ENCODE measurements around the gene GGTA1. TPM values are rescaled to one million over a fixed set of nuclear protein-coding genes. Genes with fewer than 3 reads are reported as not detected.

The GGTA1 gene
- total and polyA plus RNA-seq, 2 experiments from 2014 or later = 0.16 TPM; not detected in 1

DNA sequence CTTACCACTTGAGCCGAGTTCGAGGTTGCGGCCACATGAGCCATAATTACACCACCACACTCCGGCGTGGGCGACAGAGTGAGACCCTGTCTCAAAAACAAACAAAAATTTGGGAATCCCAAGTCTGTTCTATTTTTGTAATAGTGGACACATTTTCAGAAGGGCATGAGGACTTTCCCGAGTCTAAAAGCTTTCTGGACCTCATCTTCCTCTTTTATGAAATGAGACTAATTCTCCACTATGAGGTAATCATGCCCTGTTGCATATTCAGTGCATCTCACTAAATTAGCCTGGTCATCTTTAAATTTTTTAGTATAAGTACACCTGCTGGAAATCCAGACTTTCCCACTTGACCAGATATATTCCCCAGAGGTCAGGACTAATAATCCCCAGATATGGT, 55.7 kb downstream of the GGTA1 start:
- TF ChIP-seq POLR2AphosphoS5 (IDR thresholded peaks at IDR 0.05; ENCODE audit: low read depth) = no peak
- TF ChIP-seq, protein P1, sequence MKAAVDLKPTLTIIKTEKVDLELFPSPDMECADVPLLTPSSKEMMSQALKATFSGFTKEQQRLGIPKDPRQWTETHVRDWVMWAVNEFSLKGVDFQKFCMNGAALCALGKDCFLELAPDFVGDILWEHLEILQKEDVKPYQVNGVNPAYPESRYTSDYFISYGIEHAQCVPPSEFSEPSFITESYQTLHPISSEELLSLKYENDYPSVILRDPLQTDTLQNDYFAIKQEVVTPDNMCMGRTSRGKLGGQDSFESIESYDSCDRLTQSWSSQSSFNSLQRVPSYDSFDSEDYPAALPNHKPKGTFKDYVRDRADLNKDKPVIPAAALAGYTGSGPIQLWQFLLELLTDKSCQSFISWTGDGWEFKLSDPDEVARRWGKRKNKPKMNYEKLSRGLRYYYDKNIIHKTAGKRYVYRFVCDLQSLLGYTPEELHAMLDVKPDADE (IDR thresholded peaks at IDR 0.05) = no peak
- TF ChIP-seq NANOG (IDR thresholded peaks at IDR 0.05; ENCODE audit: borderline replicate concordance) = no peak
- H3K27me3 ChIP-seq (ENCODE audit: insufficient read depth) = no peaks in the 10 kb centered on the region
- Mint-ChIP-seq H3K4me3 (no peak overlapping the region), H3K27ac (no peak overlapping the region), H3K36me3 (ENCODE audit: low read depth) (no peaks in the 10 kb centered on the region), H3K4me1 (no peaks in the 10 kb centered on the region), H3K9me3 (no peaks in the 10 kb centered on the region), H3K27me3 (ENCODE audit: insufficient read depth, low read depth, poor library complexity) (no peaks in the 10 kb centered on the region)
- no peak overlapping the region for H3K4me3 ChIP-seq
- no peaks in the 10 kb centered on the region for H3K79me2 ChIP-seq (replicated peaks; ENCODE audit: insufficient read depth)
- H3K36me3 ChIP-seq (ENCODE audit: insufficient read depth) = no peaks in the 10 kb centered on the region
- H2AFZ ChIP-seq = no peak overlapping the region
- ATAC-seq = no peak
- no peak overlapping the region for H3K27ac ChIP-seq (ENCODE audit: low read depth)
- DNase-seq (ENCODE audit: low spot score) = no peak
- no peaks in the 10 kb centered on the region for H3K9me2 ChIP-seq (ENCODE audit: insufficient read depth)
- no peak overlapping the region for H3K4me2 ChIP-seq
- H3F3A ChIP-seq (replicated peaks; ENCODE audit: low read depth) = no peaks in the 10 kb centered on the region
- H4K20me1 ChIP-seq (replicated peaks; ENCODE audit: insufficient read depth) = no peaks in the 10 kb centered on the region
- no peaks in the 10 kb centered on the region for H3K4me1 ChIP-seq (ENCODE audit: insufficient read depth)

- Mint-ChIP-seq H3K4me1 (no peaks in the 10 kb centered on the region), H3K4me3 (no peak overlapping the region), H3K9me3 (no peaks in the 10 kb centered on the region), H3K36me3 (ENCODE audit: low read depth) (no peaks in the 10 kb centered on the region), H3K27me3 (ENCODE audit: insufficient read depth, low read depth, poor library complexity) (no peaks in the 10 kb centered on the region), H3K27ac (no peak overlapping the region)
- TF ChIP-seq STAT1 (IDR thresholded peaks at IDR 0.05; ENCODE audit: unreplicated experiment) (no peak), POLR2AphosphoS5 (IDR thresholded peaks at IDR 0.05; ENCODE audit: low read depth) (no peak)
- Histone ChIP-seq H3K4me3 (no peak overlapping the region), H3K27me3 (ENCODE audit: insufficient read depth) (no peaks in the 10 kb centered on the region), H3F3A (replicated peaks; ENCODE audit: low read depth) (no peaks in the 10 kb centered on the region), H4K20me1 (replicated peaks; ENCODE audit: insufficient read depth) (no peaks in the 10 kb centered on the region), H3K4me2 (no peak overlapping the region), H3K36me3 (ENCODE audit: insufficient read depth) (no peaks in the 10 kb centered on the region), H3K27ac (ENCODE audit: low read depth) (no peak overlapping the region), H2AFZ (no peak overlapping the region), H3K79me2 (replicated peaks; ENCODE audit: insufficient read depth) (no peaks in the 10 kb centered on the region), H3K9me2 (ENCODE audit: insufficient read depth) (no peaks in the 10 kb centered on the region), H3K4me1 (ENCODE audit: insufficient read depth) (no peaks in the 10 kb centered on the region)
- DNase-seq (ENCODE audit: low spot score) (no peak), ATAC-seq (no peak)
Measured at GRCh38 chr9:121441165-121441564, 58.5 kb downstream of the GGTA1 start.

- Histone ChIP-seq H3K79me2 (replicated peaks; ENCODE audit: insufficient read depth) (no peaks in the 10 kb centered on the region), H3F3A (replicated peaks; ENCODE audit: low read depth) (no peaks in the 10 kb centered on the region), H3K4me2 (no peak overlapping the region), H3K36me3 (ENCODE audit: insufficient read depth) (no peaks in the 10 kb centered on the region), H2AFZ (no peak overlapping the region), H3K9me2 (ENCODE audit: insufficient read depth) (no peaks in the 10 kb centered on the region), H4K20me1 (replicated peaks; ENCODE audit: insufficient read depth) (no peaks in the 10 kb centered on the region), H3K4me3 (no peak overlapping the region), H3K4me1 (ENCODE audit: insufficient read depth) (no peaks in the 10 kb centered on the region), H3K27me3 (ENCODE audit: insufficient read depth) (no peaks in the 10 kb centered on the region), H3K27ac (ENCODE audit: low read depth) (no peak overlapping the region)
- DNase-seq (ENCODE audit: low spot score) = peak; percentile 49
- H3K4me3 Mint-ChIP-seq = no peak overlapping the region
- no peaks in the 10 kb centered on the region for H3K27me3 Mint-ChIP-seq (ENCODE audit: insufficient read depth, low read depth, poor library complexity)
- ATAC-seq = peak; percentile 65
- no peak overlapping the region; the same call in 1 of the 2 replicates for H3K27ac Mint-ChIP-seq
- no peaks in the 10 kb centered on the region for H3K36me3 Mint-ChIP-seq (ENCODE audit: low read depth)
- no peak for TF ChIP-seq CREB1 (CRISPR knock-in tag; IDR thresholded peaks at IDR 0.05; ENCODE audit: low read depth)
- TF ChIP-seq, protein P2, sequence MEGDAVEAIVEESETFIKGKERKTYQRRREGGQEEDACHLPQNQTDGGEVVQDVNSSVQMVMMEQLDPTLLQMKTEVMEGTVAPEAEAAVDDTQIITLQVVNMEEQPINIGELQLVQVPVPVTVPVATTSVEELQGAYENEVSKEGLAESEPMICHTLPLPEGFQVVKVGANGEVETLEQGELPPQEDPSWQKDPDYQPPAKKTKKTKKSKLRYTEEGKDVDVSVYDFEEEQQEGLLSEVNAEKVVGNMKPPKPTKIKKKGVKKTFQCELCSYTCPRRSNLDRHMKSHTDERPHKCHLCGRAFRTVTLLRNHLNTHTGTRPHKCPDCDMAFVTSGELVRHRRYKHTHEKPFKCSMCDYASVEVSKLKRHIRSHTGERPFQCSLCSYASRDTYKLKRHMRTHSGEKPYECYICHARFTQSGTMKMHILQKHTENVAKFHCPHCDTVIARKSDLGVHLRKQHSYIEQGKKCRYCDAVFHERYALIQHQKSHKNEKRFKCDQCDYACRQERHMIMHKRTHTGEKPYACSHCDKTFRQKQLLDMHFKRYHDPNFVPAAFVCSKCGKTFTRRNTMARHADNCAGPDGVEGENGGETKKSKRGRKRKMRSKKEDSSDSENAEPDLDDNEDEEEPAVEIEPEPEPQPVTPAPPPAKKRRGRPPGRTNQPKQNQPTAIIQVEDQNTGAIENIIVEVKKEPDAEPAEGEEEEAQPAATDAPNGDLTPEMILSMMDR (conservative IDR thresholded peaks at IDR 0.05; ENCODE audit: low read depth in 2 of 2) = peak; percentile 33 to 36; a peak in 3 of 4 replicates
- no peaks in the 10 kb centered on the region for H3K4me1 Mint-ChIP-seq
- H3K9me3 Mint-ChIP-seq = no peaks in the 10 kb centered on the region
Measured at GRCh38 chr9:121439711-121440664, 59.7 kb downstream of the GGTA1 start.

Measured in GM23338 (cell line).